Measurements from ENCODE around the gene KRT4.

KRT4 gene

DNA sequence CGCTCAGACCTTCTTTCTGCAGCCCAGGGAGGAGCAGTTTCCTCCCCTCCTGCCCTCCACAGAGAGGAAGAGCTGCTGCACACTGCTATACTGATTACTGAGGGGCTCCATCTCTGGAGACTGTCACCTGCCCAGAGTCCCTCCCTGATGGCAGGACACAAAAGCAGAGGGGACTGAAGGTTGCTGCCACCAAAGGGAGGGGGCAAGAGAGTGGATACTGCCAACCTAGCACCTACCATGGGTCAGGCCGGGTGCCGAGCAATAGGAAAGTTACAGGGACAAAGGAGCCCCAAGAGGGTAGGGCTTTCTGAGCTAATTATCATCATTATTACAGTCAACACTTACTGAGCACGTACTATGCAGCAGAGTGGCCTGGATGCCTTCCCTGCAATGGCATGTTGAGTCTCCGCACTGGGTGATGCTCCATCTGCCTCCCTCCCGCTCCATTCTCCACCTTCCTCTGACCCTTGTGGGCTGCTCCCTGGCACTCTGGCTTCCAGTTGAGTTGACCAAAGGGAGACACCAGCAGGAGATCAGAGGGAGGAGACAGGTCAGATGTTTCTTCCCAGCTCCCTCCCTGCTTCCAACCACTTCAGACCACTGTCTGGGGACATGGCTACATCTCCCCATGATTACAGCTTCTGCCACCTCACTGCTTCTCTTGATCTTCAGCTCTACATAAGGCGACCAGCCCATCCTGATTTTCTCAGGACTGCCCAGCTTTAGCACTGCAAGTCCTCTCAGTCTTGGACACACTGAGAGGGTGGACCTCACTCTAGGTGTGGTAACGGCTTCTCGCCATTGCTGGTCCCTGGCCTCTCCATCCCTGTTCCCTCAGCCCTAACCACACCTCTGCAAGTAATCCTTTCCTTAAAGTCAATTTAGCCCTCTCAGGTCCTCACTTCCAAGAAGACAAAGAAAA, 22.8 kb upstream of the KRT4 start:
- DNase-seq (ENCODE audit: low spot score), result no peak

DNA sequence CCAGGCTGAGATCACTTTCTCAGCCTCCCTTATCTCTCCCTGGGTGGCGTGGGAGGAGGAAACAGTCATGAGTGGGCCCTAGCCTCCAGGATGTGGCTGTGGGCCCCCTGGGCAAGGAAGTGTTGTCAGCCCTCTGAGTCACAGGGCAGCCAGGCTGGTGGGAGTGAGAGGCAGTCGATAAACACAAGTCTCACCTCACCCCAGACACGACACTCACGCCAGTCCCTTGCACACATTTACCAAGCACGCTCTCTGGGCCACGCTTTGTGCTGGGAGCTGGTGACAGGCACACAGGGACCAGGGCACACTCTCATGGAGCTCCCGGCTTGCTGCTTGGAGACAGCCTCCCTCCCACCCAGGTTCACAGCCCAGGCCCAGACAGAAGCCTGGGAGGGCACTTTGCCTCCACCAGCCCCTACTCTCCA, 22.1 kb upstream of the KRT4 start:
- DNase-seq (ENCODE audit: low spot score), result no peak

DNA sequence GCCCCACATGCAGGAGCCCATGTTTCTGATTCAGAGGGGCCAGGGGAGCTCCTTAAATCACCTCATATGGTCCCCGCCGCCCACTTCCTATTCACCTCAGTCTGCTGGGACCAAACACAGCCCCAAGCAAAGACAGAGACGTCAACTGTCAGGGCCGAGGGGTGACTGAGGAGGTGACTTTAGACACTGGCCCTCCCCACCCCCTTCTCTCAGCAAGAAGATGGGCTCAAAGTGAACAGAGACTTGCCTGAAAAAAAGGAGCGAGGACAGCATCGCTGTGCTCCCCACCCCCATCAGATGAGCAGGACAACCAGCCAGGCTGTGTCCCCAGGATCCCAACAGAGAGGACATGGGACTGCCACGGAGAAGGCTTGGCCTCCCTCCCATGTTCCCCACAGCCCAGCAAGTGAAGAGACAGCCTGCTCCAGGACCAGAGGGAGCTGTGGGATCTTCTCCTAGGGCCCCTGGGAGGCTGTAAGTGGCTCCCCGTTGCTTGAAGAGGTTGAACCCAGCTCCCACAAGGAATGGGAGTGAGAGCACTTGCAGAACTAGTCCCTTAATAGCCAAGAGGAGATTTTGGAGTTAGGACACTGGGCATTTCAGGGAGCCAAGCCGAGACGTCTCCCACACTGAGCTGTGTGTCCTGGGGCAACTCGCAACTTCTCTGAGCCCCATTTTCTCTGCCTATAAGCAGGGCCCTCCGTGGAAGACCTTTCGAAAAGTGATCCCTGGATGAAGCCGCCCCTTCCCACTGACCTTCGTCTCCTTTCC, 21.5 kb upstream of the KRT4 start:
- DNase-seq (ENCODE audit: low spot score), result no peak

DNA sequence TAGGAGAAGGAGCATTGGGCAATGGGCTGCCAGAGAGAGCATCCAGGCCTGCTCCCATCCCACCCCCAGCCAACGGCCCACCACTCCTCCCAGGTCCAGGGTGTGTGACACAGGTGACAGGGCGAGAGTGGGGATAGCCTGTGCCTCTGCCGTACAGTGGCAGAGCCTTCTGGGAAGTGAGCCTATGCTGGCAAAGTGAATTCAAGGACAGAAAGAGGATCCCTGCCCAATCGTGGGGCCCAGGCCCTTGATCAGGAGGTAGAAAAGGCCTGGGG, 20.7 kb upstream of the KRT4 start:
- DNase-seq (ENCODE audit: low spot score), result no peak

DNA sequence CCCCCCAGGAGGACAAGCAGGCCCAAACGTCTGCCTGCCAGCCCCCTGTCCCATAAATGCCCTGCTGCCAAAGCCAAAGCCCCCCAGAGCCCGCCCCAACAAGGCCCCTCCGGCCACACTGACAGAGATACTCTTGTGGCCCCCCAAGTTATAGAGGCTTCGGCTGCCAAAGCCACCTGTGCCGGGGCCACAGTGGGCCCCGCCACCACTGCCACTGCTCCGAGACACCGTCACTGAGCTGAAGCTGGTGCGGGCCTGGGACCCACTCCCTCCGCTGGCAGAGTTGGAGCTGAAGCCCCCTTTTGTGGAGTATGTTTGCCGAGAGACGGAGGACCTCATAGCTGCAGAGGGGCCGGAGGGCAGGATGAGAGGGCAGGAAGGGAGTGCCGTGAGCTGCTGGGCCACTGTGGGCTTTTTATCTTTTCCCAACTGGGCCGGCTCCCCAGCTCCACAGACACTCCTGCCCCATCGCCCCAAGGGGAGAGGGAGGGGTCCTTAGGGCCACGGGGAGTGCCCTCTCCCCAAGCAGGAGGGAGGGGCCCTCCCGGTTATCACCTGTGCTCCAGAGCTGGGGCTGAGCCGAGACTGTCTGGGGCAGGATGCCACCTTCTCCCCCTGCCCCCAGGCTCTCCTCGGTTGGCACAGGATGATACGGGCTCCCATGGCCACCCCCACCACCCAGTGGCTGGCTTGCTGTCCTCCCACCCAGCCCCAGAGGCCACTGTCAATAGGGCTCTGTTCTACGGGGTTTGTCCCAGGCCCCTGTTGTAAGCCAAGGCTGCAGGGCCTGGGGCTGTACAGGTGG, 20.2 kb upstream of the KRT4 start, which contains the start of gene KRT79:
Gene KRT79, minus strand, starts transcription at position 390 of the 805 bp plus-strand sequence. Its CDS starts 51 bp downstream, at position 339.
- no peak for DNase-seq (ENCODE audit: low spot score)

DNA sequence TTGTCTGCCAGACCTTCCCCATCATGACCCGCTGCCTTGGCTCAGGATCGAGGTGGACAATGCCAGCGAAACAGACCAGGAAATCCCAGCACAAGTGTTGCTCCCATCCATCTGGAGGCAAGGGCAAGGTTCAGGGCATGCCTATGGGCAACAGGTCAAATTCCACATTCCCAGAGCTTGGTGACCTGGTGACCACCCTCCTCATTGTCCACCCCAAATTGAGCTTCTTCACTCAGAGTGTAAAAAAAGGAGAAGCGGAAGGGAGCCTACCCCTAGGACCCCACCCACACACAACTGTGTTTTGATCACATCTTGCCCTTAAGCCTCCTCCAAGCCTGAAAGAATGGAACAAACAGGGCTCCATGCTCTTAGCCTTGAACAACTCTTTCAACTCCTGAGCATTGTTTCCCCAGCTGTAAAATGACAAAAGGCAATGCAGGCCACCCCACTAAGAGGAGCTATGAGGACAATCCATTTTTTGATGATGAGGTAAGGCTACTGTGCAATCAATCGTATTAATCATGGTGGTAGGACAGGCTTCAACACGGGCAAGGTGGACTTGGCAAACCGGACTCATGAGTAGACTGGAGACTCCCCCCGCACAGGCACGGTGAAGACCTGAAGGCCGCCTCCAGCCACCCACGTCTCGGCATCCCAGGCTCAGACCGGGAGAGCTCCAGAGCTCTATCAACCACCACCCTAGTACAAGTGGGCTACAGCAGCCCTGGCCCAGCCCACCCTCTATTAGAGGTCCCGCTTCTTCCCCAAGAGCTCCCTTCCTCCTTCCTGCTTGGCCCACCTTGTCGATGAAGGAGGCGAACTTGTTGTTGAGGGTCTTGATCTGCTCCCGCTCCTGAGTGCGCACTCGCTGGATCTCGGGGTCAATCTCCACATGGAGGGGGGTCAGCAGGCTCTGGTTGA, 19.3 kb upstream of the KRT4 start:
- DNase-seq (ENCODE audit: low spot score), result no peak

DNA sequence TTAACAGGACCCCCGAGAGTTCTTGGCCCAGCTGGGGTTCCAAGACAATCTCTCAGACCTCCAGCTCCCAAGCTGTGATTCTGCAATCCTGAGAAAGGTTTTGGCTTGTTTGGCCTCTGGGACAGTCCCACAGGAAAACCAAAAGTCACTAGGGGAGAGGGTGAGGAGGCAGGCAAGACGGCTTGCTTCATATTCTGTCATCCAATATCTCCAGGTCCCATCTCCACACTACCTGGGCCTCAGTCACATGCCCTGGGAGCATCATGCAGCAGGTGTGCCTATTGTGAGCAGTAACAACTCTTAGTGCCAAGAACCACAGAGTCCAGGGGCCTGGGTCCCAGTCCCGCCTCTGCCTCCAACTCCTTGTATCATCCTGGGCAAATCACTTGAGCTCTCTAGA, 18.5 kb upstream of the KRT4 start:
- DNase-seq (ENCODE audit: low spot score), result no peak

DNA sequence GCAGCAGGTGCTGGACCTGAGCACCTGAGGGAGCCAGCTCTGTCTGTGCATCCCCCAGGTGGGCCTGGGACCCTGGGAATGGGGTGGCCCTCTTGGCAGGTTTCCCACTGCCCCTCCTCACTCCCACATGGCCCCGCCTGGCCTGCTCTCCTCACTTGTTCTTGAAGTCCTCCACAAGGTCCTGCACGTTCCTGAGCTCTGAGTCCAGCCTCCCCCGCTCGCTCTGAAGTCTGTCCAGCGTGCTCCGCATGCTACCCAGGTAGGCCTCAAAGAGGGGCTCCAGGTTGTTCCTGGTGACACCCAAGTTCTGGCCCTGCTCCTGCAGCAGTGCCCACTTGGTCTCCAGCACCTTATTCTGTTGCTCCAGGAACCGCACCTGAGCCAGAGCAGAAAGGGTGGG, 17.3 kb upstream of the KRT4 start:
- no peak for DNase-seq (ENCODE audit: low spot score)

DNA sequence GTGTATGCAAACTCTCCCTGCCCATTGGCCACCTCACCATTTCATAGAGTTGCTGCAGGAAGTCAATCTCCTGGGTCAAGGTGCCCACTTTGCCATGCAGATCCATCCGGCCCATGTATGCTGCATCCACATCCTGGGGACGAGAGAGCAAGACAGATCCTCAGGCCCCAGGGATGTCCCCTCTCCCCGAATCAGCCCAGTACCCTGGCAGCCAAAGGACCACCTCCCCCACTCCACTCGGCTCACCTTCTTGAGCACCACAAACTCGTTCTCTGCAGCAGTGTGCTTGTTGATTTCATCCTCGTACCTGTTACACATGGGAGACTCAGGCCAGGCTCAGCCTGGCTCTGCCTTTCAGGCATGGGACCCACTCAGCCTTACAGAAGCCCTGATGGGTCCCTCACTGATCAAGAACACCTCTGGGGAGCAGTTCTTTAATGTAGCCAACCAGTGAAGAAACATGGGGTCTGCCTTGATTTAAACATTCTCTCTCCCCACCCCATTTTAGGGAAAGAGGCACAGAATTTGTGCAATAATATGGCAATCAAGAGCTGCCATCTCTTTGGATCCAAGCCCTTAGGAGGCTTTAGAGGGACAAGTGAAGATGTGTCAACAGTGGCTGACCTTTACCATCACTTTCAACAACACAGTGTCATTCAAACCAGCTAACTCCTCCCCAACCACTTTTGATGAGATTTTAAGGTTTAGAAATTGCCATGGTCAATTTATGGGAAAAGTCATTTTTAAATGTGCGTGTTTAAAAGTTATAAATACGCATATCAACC, 16.3 kb upstream of the KRT4 start:
- no peak for DNase-seq (ENCODE audit: low spot score)

DNA sequence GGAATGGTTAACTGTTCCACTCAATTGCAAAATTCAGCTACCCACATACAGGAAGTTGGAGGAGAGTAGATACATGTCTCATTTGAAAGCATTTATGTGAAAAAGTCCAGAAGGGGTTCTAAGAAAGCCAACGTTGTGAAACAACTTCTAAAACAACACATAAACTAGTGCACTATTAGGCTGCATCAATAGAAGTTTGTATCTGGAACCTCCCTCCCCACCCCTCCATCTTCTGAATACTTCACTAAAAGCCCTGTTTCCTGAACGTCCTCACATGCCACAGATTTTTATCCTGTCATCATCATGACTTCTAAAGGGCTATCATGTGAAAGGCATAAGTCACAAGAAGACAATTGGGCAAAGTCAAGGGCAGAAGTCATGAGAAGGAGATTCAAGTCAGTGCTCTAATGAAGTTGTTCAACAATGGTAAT, 14.7 kb upstream of the KRT4 start:
- DNase-seq (ENCODE audit: low spot score), result no peak

DNA sequence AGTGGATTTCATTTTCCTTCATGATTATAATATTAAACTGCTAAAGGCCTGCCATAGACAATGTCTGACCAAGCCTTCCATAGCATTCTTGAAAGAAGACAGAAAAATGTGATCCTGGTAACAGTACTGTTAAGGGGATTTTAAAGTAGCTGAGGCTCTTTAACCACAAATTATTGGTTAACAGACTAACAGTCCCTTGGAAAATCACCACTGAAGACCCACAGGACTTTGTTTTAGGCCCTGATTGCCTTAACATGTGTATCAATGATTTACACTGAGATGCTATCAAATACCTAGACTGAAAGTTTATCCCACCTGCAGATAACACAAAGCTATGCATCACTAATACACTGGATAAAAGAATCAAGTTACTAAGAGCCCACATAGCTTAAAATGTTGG, 14.2 kb upstream of the KRT4 start:
- DNase-seq (ENCODE audit: low spot score), result no peak

DNA sequence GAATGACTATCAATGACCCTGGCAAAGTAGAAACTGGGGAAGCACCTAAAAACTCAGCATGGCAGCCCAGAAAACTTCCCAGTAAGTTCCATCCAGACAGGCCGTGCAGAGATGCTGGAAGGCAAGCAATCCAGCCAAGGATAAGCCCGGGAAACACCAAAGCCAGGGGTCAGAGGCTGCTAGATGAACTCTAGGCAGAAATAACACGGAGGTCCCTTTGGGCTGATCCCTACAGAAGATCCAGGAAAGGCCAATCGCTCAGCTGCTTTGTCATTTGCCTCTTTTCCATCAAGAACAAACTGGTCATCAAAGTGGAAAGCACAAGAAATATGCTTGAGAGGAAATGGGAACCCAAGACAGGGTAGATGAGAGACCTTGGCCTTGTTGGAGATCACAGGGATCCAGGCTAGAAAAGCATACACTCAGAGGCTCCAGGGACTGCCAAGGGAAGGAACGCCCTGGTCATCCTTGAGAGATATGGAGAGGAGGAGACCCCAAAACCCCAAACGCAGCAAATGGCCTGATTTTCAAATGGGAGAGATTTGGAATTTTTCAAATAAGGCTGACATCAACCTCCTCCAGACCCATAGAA, 13.7 kb upstream of the KRT4 start:
- no peak for DNase-seq (ENCODE audit: low spot score)

DNA sequence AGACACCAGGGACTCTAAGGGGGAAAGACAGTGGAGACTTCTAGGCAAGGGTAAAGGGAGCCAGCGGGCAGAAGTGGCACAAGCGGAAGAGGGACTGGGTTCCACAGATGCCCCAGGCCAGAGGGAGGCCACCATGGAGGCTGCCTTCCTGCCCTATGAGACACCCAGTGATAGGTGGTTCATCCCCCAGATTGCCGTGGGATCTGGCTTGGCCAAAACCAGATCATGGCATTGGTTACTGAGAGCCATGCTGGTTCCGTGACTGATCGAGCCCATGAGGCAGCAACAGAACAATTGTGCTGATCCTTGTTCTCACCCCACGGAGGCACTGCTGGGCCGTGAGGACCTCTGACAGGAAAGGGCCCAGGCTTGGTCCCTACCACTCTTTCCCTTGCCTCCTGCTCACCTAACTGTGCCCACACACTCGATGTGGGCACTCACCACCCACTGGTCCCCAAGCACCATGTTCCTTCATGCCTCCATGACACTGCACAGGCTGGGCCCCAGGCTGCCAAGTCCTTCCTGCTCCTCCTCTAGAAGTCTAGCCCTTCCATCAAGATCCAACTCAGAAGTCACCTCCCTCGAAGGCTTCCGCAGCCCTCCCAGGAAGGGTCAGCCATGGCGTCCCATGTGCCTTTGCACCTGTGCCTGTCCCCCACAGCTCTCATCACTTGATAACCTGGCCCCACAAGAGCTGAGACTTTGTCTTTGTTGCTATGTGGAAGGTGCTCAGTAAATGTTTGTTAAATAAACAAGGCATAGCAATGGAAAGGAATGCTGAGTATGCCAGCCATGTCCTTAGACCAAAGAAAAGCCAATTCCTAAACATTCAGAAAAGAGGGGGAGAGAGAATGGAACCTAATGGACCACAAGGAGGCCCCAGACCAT, 12.9 kb upstream of the KRT4 start:
- no peak for DNase-seq (ENCODE audit: low spot score)

DNA sequence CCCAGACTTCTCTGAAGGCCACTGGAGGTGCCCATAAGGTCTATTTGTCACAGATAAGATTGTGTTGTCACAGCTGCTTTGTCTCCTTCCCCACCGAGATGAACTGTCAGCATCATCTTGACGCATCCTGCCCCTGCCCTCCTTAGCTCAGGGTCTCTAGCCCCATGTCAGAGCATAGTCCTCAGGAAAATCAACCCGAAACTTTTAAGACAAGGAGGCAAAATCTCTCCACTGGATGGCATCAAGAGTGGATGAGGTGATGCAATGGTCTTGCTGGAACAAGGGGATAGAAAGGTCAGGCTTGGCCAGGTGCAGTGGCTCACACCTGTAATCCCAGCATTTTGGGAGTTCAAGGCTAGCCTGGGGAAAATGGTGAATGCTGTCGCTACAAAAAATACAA, 12.0 kb upstream of the KRT4 start:
- DNase-seq (ENCODE audit: low spot score), result no peak

DNA sequence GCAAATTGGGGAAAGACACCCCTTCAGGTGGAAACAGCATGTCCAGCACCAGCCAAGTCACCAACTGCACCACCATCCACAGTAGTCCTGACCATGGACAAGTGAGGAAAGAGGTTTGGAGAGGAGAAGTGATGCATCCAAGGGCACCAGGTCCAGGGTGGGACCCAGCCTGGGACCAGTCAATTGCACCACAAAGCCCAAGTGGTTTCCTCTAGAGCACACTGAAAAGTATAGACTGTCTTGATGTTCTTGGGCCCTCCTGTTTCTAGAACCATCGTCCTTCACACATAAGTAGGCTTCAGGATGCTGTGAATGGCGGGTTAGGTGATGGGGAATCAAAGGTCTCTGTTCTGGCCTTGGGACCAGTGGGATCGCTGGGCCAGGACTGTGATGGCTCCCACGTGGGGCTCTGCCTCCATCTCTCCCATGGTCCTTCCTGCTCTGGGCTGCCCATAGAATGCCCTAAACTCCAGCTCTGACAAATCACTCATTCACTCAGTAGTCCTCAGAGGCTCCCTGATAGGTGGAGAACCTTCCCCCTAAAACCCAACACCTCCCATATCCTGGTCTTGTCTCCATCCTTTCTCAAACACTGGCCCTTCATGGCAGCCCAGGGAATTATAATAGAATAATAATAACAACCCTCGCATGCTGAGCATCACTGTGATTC, 11.0 kb upstream of the KRT4 start:
- DNase-seq (ENCODE audit: low spot score), result no peak

DNA sequence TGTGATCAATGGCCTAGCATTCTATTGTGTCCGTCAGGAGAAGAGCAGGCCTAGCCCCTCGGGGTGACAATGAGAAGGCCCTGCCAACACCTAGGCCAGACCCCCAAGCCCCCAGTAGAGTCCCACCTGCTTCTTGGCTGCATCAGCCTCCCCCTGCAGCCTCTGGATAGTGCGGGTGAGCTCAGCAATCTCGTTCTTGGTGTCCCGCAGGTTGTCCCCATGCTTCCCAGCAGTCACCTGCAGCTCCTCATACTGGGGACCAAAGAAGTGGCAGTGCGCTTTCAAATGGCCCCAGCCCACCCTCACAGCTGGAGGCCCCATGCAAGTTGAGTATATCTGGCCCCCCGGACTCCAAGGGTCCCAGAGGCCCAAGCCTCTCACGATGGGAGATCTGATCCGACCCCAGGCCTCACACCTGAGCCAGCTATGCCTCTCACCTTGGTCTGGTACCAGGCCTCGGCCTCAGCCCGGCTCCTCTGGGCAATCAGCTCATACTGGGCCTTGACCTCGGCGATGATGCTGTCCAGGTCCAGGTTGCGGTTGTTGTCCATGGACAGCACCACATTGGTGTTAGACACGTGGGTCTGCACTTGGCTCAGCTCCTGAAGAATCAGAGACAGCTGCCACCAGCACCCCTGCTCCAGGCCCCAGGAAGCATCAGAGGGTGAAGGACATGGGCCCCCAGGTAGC, 10.0 kb upstream of the KRT4 start:
- DNase-seq (ENCODE audit: low spot score), result no peak

DNA sequence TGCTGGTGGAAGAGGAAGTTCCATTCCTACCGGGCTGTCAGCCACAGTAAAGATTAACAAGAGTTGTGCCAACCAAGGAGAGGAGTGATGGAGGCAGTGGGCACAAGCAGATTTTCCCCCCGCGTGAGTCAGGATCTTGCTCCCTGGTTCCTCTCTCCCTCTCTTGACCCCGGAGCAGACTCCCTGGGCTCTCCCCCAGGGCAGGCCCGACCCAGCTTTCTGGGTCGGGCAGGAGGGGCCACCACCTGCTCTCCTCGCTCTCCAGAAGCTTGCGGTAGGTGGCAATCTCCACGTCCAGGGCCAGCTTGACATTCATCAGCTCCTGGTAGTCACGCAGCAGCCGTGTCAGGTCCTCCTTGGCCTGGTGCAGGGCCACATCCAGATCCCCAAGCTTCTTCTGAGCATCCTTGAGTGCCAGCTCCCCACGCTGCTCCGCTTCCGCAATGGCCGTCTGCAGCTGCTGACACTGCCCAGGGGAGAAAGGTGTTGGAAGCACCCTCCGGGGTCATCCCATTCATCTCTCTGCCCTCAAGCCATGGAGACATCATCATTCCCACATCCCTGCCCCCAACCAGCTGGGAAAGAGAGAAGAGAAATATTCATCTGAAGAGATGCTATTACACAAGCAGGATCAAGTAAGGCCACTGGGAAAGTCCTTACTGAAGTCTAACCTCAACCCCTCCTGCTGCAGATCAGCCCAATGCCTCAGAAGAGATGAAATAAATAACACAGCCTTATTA, 9.0 kb upstream of the KRT4 start:
- no peak for DNase-seq (ENCODE audit: low spot score)
